GM21367 (cell line): ENCODE data around the gene MAP2K2.

Source experiments
- ATAC-seq: cut with Tn5 transposase; IDR thresholded peaks from one replicate; pipeline ENCODE4 v1.9.1; 2021; ENCODE audit not compliant: unreplicated experiment

Gene MAP2K2

DNA sequence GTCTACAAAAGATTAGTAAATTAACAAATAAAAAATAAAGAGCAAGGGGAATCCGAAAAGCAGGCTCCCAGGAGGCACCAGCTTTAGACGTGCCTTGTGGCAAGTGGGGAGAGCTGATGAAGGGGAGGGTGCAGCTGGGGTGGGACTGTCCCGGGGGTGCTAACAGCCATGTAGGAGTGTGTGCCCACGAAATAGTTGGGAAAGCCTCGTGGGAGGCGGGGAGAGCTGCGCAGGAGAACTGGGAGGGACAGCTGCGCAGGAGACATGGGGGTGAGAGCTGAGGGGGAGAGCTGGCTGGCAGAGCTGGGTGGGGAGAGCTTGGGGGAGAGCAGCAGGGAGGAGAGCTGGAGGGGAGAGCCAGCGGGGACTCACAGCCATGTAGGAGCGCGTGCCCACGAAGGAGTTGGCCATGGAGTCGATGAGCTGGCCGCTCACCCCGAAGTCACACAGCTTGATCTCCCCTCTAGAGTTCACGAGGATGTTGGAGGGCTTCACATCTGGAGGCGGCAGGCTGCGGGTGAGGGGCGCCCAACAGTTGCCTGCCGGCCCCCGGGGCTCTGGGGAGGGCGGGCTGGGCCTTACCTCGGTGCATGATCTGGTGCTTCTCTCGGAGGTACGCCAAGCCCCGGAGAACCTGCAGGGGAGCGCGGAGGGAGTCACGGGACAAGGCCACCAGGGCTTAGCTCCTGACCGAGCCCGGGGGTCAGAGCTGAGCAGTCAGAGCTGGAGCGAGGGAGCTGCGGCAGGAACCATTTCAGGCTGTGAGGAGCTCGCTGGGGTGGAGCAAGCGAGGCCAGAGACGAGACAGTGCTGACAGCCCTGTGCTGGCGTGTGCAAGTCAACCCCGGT, 23.1 kb downstream of the MAP2K2 start:
- ATAC-seq, result no peak

DNA sequence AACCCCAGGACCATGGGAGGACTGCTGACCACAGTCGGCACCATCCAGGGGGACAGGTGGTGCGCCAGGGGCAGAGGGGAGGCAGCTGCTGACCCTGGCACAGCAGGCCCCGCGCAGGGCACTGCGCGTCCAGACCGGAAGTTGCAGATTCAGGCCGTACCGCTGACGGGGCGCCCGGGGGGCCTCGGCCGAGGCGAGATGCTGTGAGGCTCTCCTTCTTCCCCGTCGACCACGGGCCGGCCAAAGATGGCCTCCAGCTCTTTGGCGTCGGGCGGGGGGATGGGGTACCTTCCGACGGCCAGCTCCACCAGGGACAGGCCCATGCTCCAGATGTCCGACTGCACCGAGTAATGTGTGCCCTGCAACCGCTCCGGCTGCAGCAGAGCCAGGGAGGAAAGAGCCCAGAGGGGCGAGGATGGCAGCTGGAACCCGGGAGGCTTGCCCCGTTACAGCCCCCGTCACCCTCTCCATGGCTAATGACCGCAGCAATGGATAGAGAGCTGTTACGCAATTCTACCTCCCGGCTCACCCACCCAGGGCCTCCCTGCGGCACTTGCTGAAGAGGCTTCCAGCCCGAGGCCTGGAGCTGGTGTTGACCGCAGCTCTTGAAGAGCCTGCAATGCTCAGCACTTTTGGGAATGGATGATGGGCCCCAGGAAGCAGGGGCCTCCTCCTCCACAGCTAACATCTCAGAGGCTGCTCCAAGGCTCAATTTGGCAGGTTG, 24.7 kb downstream of the MAP2K2 start:
- no peak for ATAC-seq

DNA sequence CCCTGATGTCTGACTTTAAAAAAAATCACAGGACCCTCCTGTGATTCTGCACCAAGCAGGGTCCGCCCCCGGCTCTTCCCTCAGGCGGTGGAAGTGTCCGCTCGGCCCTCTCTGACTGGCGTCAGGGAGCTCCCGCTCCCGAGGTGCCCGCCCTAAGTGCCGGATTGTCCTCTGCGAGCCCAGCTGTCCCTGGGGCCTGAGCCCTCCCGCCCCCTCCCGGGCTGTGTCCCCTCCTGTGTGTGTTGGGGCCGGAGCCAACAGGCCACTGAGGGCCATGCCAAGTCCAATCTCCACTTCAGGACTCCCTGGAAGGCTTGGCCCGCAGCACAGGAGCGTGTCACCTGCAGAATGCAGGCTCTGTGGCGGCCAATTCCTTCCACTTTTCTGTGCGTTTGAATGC, 25.4 kb downstream of the MAP2K2 start:
- ATAC-seq, result no peak

DNA sequence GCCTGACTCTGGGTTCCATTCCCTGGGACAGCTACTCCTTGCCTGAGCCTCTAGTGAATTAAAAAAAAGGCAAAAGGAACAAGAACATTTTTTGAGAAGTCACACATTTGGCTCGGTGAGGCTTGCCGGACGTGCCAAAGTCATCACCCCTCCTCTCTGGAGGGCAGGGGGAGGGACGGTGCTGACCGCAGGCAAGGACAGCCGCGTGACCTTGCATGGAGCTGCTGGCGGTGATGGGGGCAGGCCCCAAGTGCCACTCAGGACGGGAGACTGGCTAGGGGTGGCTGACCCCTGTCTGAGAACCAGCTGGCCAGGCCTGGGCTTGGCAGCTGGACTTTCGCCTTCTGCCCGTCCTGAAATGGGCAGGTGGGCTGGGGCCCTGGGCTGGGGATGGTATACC, 26.4 kb downstream of the MAP2K2 start:
- no peak for ATAC-seq

DNA sequence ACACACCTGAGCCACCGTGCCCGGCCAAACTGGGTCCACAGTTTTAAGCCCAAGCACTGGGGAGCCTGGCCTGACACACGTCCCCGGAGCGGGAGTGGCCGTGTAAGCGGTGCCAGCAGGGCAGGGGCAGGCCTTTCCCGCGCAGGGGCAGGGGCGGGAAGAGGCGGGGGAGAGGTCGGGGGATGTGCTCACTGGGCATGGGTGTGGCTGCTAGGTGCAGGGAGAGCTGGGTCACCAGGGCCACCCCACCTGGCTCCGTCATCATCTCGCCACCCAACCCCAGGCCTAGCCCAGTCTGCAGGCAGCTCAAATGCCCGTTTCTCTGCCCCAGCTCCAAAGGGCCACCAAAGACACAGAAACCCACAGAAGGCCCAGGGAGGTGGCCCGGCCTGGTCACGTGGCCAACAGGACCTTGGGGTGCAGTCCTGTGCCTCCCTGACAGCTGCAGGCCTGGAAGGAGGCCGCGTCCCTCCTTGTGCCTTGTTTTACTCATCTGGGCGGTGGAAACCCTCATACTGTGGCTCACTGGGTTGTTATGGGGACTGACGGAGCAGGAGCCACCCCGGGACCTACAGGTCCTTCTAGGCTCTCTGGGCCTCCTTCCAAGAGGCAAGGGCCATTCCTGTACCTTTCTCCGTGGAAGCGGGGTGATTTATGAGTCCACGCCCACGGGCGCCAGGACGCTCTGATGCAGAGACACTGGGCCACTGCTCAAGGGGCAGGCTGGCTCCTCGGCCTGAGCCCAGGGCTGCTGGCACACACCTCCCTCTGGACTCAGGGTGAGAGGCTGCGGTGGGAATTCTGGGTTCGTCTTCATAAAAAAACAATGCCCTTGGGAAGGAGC, 27.7 kb downstream of the MAP2K2 start:
- ATAC-seq, result no peak

DNA sequence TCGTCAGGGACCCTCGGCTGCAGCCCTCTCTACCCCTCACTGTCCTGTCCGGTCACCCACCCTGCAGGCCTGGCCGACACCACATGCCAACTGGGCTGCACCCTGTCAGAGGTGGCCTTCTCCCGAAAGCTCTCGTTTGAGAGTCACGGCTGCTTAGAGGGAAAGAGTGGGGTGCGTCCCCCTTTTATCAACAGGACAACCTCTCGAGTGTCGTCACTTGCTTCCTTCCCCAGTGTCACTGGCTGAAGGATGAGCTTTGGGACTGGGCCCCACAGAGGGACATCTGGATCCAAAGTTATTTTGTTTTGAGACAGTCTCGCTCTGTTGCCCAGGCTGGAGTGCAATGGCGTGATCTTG, 28.5 kb downstream of the MAP2K2 start:
- no peak for ATAC-seq

DNA sequence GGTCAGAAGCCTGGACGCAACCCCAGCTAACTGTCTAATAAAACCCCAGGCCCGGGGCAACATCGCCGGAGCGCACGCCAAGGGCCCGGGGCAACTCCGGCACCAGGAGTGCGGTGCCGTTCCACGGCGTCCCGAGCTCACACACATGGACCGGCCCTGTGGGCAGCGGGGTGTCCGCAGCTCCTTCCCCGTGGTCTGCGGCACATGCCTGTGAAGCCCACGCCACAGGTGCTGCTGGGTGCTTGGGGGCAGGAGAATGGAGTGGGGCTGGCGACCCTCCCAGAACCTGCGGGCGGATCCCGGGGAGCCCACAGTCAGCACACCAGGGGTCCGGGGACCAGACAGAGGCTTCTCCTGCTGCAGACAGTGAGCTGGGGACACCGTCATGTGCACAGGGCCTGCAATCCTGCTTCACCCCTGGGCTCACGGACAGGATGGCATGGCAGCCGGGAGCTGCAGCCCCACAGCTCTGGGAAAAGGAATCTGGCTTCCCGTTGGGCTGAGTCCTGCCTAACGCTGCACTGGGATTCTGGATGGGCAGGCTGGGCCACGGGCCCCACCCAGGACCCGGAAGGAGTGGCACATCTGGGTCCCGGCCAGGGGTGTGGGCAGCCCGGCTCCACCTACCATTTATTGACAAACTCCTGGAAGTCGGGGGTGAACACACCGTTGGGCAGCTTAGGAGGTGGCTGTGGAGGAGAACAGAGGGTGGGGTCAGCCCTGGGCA, 29.0 kb downstream of the MAP2K2 start:
- no peak for ATAC-seq

DNA sequence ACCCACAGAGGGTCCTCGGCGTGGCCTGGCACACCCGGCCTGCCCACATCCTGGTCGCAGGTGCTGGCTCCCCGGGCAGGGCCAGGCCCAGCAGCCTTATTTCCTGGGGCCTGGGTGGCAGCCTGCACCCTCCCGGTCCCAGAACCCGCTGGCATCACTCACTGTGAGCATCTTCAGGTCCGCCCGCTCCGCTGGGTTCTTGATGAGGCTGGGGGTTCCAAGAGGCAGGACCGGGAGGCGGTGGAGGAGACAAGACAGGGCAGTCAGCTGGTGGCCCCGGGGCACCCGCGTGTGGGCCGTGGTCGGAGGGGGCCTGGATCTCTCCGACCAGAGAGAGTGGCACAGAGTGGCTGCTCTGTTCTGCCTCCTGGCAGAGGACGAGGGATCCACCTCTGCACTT, 29.6 kb downstream of the MAP2K2 start:
- ATAC-seq, result no peak

DNA sequence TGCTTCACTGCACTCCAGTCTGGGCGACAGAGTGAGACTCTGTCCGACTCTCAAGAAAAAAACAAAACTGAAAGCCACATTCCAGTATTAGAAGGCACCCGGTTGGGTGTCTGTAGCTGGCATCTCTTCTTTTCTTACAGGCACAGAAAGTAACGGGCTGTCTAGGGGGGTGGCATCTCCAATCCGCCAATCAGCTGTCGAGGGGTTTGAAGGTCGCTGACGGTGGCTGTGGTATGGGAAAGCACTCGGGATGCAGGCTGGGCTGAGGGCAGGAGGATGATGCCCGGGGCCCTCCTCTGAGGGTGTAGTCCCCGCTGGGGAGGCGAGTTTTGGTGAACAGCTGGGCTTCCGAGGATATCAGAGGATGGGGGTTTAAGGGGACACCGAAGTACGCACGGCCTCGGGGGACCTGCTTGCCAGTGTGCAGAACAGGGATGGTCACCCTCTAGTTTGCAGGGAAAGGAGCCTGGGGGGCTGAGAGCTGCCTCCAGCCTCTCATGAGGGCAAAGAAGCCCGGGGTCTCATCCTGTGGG, 30.2 kb downstream of the MAP2K2 start:
- no peak for ATAC-seq

DNA sequence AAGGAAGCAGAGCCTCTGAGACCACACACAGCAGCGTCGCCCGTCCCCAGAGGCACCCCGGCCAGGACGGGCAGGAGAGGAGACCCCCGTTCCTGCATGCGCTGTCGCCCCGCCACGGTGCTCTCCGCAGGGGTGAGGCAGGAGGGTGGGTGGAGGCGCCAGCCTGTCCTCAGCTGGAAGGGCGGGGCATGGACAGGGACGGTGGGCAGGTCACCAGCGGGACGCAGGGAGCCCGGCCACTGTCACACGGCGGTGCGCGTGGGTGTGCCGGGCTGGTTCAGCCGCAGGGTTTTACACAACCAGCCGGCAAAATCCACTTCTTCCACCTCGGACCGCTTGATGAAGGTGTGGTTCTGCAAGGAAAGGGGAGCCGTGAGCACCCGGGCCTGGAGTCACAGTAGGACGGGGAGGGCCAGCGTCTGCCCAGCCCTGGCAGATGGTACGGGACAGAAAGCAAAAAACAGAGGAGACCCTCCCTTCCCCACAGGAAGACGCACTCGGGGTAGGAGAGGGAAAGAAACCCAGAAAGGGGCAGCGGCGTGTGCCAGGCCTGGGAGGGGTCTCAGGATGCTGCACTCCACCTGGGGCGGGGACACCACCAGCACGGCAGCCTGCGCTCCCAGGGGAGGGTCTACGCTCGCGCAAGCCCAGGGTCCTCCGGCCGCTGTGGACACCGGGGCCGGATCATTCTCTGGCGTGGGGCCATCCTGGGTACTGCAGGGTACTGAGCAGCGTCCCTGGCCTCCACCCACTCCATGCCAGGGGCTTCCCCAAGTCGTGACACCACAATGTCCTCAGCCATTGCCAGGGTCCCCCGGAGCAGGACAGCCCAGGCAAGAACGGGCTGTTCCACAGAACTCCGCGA, 33.3 kb downstream of the MAP2K2 start:
- no peak for ATAC-seq

DNA sequence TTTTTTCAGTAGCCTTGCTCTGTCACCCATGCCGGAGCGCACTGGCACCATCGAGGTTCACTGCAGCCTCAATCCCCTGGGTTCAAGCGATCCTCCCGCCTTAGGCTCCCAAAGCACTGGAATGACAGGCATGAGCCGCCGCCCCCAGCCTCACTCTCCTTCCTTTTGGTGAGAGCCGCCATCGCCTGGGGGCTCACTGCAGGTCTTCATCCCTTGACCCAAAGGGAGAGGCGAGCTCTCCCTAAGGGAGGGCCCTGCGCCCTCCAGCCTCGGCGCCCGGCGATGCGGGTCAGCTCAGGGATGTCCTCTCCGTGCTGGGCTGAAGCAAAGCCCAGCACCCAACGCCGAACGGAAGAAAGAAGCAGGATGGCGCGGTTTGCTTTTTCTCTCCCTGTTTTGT, 34.0 kb downstream of the MAP2K2 start:
- ATAC-seq, result no peak

DNA sequence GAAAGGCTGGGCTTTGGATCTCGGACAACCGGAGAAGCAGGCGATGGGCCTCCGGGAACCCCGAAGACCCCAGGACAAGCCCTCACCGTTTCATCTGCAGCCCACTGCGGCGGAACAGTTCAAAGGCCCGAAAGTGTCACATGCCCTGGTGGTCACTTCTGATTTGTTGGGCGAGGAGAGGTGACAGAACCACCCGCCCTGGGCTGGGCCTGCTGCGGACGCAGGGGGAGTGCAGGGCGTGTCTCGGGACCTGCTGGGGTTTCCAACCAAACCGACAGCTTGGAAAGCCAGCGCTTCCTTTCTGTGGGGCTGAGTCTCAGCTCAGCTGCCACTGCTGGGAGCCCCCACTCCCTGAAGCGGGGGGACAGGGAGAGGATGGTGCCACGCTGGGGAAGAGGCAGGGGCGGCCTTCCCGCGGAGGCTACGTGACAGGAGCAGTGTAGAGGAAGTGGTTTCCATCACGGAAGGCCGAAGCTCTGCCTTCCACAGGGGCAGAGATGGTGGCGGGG, 34.5 kb downstream of the MAP2K2 start:
- peak; percentile 60 for ATAC-seq

DNA sequence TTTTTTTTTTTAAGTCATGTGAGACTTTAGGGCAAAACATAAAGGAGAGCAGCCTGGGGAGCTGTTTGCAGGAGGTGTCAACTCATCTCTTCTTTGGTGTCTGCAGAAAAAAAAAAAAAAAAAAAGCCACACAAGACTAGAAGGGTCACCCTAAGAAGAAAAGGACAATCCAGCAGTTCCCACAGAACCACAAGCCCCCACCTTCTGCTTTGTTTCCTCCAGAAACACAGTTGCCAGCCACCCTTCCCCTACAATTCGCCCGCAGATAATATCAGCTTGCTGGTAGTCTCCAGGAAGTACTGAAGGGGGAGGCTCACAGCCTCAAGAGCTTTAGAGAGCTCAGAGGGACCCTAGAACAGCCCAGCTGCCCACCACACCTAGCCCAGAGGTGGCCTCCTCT, 34.9 kb downstream of the MAP2K2 start:
- ATAC-seq, result no peak

DNA sequence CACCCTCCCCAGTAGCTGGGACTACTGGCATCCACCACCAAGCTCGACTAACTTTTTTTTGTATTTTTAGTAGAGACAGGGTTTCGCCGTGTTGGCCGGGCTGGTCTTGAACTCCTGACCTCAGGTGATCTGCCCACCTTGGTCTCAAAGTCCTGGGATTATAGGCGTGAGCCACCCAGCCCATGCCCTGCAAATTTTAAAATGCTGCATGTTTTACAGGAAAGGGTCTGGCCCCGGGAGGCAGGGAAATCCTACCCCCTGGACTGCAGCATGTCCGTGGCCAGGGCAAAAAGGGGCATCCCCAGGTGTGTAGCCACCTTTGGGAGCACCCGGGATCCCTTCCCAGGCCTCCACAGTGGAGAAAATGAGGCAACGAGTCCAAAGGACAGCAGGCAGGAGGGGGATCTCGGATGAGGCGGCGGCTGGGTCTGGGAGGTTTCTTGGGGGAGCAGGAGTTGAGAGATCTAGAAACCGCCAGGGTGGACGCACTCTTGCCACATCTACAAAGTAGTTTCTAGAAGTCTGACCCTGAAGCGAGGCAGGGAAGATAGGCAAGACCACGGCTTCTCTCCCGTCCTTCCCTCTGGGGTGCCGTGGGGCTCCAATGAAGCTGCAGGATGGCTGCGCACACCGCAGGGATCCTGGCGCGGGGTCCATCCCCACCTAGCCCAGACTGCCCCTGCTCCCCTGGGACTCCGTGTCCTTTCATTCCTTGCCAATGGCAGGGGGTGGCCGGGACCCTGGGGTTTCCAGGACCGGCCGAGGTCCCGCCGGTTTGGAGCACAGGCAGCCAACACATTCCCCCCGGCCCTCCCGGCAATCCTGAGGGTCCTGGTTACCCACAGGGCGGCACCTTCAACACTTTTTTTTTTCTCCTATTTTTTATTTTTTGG, 35.9 kb downstream of the MAP2K2 start:
- no peak for ATAC-seq

DNA sequence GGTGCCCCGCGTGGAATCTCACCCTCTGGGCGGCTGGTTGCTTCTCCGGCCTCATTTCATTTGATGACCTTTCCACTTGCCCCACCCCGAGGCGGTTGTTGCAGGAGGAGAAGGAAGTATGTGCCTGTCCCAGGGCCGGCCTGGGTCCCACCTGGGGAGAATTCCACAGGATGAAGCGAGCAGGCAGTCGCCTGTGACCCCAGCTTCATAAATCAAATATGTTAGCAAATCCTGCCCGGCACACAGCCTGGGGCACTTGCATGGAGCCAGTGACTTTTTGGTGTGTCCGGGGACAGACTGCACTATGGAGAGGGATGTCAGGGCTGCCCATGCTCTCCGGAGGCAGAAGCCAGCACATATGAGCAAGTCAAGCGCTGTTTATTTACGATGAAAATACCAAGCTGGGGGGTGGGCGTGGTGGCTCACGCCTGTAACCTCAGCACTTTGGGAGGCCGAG, 37.5 kb downstream of the MAP2K2 start:
- no peak for ATAC-seq

DNA sequence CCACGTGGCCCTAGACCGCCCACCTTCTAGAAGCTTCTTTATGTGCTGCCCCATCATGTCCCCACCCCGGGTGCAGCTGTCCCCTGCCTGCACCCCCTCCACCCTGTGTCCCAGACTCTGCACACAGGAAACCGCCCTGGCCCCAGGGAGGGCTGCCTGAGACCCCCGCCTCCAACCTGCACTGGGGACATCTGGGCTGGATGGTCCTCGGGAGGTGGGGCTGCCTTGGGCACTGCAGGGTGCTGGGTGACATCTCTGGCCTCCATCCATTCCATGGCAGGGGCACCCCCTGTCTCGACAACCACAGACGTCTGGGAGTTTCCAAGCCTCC, 39.4 kb downstream of the MAP2K2 start:
- ATAC-seq, result no peak

DNA sequence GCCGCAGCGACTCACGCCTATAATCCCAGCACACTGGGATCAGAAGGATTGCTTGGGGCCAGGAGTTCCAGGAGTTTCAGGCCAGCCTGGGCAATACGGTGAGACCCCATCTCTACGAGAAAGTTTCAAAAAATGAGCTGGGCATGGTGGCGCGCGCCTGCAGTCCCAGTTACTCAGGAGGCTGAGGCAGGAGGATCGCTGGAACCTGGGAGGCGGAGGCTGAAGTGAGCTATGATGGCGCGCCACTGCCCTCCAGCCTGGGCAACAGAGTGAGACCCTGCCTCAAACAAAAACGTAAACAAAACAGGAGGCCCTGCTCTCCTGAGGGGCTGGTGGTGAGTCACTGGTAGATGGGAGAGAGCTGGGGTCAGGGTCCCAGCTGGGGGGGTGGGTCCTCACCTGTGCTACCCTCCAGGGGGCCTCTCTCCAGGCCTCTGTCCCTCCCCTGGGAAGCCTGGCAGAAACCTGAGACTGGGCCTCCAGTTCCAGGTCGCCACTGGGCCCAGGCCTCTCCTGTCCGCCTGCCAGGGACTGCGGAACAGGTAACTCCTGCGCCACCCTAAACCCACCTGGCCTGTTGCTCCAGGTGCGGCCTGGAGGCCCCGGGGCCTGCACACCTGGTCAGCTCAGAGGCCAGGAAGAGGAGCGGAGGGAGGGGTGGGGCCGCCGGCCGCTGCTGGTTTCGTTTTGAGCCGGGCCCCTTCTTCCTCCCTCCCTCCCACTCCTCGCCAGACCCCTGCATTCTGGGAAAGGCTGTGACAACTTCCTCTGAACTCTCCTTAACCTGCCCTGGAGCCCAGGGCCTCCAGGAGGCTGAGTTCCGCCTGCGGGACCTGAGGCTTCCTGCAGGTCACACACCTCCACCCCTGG, 40.0 kb downstream of the MAP2K2 start:
- ATAC-seq, result no peak

DNA sequence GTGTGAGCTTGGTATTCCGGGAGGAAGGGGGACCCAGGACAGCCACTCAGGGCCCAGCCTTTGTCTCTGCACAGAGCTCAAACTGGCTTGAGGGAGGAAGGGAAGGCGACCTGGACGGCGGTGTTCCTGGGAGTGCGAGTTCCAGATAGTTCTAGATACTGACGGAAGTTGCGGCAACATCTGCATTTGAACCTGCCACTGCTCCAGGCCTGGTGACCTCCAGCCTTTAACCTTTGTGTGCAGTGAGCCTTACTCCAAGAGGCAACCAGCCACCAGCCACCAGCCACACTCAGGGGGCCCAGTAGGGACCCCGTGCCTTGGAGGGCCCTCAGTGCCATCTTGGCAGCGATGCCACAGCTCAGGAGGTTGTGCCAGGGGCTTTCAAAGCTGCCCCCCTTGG, 41.8 kb downstream of the MAP2K2 start:
- no peak for ATAC-seq
